GM18499 (cell line): Measurements from ENCODE around the gene SLFNL1.

ENCODE experiments used
- ATAC-seq: cut with Tn5 transposase; IDR thresholded peaks from one replicate; pipeline ENCODE4 v1.9.1; 2021; ENCODE audit warnings: moderate number of reproducible peaks; ENCODE audit not compliant: insufficient read depth, unreplicated experiment

Gene SLFNL1

GRCh38 chr1:40969445-40969844 is 52.1 kb downstream of the SLFNL1 start:
- no peak for ATAC-seq

- ATAC-seq = no peak
Observed at GRCh38 chr1:40966417-40966816, 55.1 kb downstream of the SLFNL1 start.
